ENCODE results near the gene TLR9. TPM values are rescaled to one million over a fixed set of nuclear protein-coding genes. Genes with fewer than 3 reads are reported as not detected.

TLR9 gene
- total and polyA plus RNA-seq, 12 donors, result under 0.01 to 0.61 (median 0.20) TPM; not detected in 5

- no peaks in the 10 kb centered on the region for H3K9me3 ChIP-seq (replicated peaks in 1 of 3)
- peaks cover 0 to 86% of the 10 kb centered on the region in 2 donors for H3K36me3 ChIP-seq (replicated peaks in 1 of 2)
- peaks cover 30 to 86% of the 10 kb centered on the region in 2 donors for H3K4me1 ChIP-seq (replicated peaks in 1 of 2)
- 41 to 49% (median 47%) methylated on average over 4 of the region's 4 CpGs for WGBS, 4 donors
- no peak overlapping the region for H3K4me3 ChIP-seq
- intact Hi-C loops (cut with DNase I), result no loop called here
- no peaks in the 10 kb centered on the region for H3K27me3 ChIP-seq
- peak overlapping the region; percentile 16 to 80 (median 72) for H3K27ac ChIP-seq
- DNase-seq, result peak in 4 of 7 donors; percentile 60 to 74 (median 68)
- TF ChIP-seq POLR2A (IDR thresholded peaks at IDR 0.05) (peak; percentile 45 to 52), CTCF (IDR thresholded peaks at IDR 0.05) (no peak)
Measured at GRCh38 chr3:52202384-52203077, 22.9 kb downstream of the TLR9 start.

- no peak for DNase-seq
- Histone ChIP-seq H3K4me3 (peak overlapping the region in 2 of 4 donors; percentile 65 to 74), H3K27ac (peak overlapping the region; percentile 19 to 80 (median 72)), H3K4me1 (replicated peaks in 1 of 2) (peaks cover 36 to 91% of the 10 kb centered on the region in 2 donors), H3K36me3 (replicated peaks in 1 of 2) (peaks cover 0 to 72% of the 10 kb centered on the region in 2 donors), H3K27me3 (no peaks in the 10 kb centered on the region), H3K9me3 (replicated peaks in 1 of 3) (no peaks in the 10 kb centered on the region)
- WGBS, 4 donors, result 49 to 66% (median 62%) methylated on average over 5 of the region's 5 CpGs
- TF ChIP-seq CTCF (IDR thresholded peaks at IDR 0.05) (no peak), POLR2A (IDR thresholded peaks at IDR 0.05) (peak in 1 of 2 donors; percentile 8)
- intact Hi-C loops (cut with DNase I), result no loop called here
Measured at GRCh38 chr3:52200981-52201679, 24.3 kb downstream of the TLR9 start.

DNA sequence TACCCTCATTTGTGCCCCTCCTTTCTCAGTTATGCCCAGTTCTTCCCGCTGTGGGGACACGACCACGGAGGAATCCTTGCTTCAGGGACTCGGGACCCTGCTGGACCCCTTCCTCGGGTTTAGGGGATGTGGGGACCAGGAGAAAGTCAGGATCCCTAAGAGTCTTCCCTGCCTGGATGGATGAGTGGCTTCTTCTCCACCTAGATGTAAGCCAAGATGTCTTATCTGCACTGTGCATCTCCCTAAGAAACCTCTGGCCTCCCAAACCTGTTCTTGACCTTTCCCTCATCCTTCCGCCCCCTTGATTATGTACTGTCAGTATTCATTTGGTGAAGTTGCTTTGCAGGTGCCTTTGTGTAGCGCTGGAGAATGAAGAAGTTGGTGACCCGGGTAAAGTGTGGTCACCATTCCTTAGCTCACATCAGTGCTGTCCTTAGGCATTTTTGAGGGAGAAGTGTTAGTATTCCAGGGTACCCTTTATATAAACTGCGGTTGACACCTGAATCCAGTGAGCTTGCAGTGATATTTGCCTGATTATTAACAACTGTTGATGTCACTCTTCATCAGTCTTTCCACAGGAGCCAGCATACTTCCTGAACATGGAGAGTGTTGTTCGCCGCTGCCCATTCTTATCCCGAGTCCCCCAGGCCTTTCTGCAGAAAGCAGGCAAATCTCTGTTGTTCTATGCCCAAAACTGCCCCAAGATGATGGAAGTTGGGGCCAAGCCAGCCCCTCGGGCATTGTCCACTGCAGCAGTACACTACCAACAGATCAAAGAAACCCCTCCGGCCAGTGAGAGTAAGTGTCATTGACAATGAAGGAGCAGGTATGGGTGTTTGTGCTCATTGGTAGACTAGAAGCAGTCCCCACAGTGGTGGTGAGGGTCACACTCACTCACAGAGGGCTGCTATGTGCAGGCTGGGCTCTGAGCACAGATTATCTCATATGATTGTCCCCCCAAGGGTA, 26.5 kb downstream of the TLR9 start:
- TF ChIP-seq CTCF (IDR thresholded peaks at IDR 0.05) (no peak), POLR2A (IDR thresholded peaks at IDR 0.05) (no peak)
- no peaks in the 10 kb centered on the region for H3K27me3 ChIP-seq
- DNase-seq, result no peak
- H3K4me1 ChIP-seq (replicated peaks in 1 of 2), result peaks cover 52 to 91% of the 10 kb centered on the region in 2 donors
- H3K27ac ChIP-seq, result peak overlapping the region; percentile 66 to 90 (median 76)
- H3K4me3 ChIP-seq, result peak overlapping the region; percentile 1 to 100 (median 70)
- 17 to 25% (median 20%) methylated on average over 9 to 14 of the region's 14 CpGs for whole genome bisulfite sequencing, 4 donors
- intact Hi-C loops (cut with DNase I), result no loop called here
- peaks cover 0 to 50% of the 10 kb centered on the region in 2 donors for H3K36me3 ChIP-seq (replicated peaks in 1 of 2)
- H3K9me3 ChIP-seq (replicated peaks in 1 of 3), result no peaks in the 10 kb centered on the region
